Measurements from ENCODE around the gene C1orf167. TPM values are rescaled to one million over a fixed set of nuclear protein-coding genes. Genes with fewer than 3 reads are reported as not detected.

The C1orf167 gene
- total RNA-seq, 1 experiment from 2014 or later = not detected

DNA sequence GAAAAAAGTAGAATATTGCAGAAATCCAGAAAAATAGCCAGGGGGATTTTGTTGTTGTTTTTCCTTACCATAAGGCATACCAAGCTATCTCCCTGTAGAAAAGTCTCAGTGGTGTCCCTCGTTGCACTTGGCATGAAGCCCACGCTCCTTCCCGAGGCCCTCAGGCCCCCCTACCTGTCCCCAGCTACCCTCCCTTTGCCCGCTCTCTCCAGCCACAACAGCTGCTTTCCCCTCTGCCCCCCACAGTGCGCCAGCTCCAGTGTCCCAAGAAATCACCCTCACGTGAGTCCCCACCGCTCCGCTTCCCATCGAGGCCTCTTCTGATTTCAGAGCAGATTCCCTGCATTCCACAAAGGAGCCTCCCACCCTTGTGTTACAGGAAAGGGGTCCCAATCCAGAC is 17.7 kb upstream of the C1orf167 start:
- H3K36me3 ChIP-seq = no peaks in the 10 kb centered on the region
- no peaks in the 10 kb centered on the region for H3K9me3 ChIP-seq (replicated peaks)
- no peak overlapping the region for H3K4me3 ChIP-seq
- H3K27ac ChIP-seq = no peak overlapping the region
- H3K27me3 ChIP-seq = no peaks in the 10 kb centered on the region
- DNase-seq = peak; percentile 50
- no peaks in the 10 kb centered on the region; the same call in 1 of the 2 replicates for H3K4me1 ChIP-seq

DNA sequence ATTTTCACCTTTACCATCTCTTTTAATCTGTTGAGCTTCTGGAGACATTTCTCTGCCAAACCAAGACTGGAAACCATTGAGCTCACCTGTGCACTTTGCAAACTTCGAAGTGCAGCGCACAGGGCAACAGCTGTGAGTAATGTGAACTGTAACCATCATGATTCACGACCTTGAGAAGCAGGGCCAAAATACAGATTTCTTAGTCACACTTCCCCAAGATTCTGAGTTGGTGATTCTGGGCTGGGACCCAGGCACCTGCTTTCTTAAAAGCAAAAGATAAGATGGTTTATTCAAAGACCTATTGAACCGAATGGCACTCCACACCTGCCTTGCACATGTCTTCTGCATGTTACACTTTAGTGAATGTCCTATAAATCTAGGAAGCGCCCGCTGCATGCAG is 15.9 kb upstream of the C1orf167 start:
- H3K27ac ChIP-seq = no peak overlapping the region
- H3K4me1 ChIP-seq = no peaks in the 10 kb centered on the region; the same call in 1 of the 2 replicates
- no peak overlapping the region for H3K4me3 ChIP-seq
- H3K36me3 ChIP-seq = no peaks in the 10 kb centered on the region
- no peak for DNase-seq
- no peaks in the 10 kb centered on the region for H3K9me3 ChIP-seq (replicated peaks)
- H3K27me3 ChIP-seq = no peaks in the 10 kb centered on the region

DNA sequence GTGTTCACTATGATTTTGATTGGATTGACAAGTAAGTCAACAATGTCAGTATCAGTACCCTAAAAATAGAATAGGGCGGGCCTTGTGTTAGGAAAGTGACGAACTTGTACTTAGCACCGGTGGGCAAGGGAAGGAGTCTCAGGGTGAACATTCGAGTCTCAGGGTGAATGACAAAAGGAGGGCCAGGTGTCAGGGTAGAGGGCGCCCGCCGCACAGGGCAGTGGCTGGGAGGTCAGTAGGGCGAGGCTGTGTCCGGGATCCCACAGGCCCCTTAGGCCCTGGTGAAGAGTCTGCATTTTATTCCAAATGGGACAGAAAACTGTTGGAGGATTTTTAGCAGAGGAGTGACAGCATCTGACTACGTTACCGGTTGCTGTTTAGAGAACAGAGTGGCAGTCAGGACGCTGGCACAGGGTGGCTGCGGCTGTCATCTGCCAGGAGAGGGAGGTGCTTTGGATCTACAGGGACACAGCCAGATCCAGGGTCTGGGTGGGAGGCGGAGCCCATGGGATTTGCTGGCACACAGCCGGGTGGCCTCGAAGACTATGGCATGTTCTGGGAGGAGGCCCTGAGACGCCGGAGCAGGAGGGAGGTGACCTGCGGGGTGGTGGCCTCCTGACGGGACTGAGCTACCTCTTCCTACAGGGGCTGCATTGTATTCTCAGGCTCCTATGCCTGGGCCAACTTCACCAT is 15.1 kb upstream of the C1orf167 start:
- Histone ChIP-seq H3K36me3 (no peaks in the 10 kb centered on the region), H3K27ac (no peak overlapping the region), H3K4me3 (no peak overlapping the region), H3K9me3 (replicated peaks) (no peaks in the 10 kb centered on the region), H3K27me3 (no peaks in the 10 kb centered on the region), H3K4me1 (no peaks in the 10 kb centered on the region; the same call in 1 of the 2 replicates)
- DNase-seq = no peak

DNA sequence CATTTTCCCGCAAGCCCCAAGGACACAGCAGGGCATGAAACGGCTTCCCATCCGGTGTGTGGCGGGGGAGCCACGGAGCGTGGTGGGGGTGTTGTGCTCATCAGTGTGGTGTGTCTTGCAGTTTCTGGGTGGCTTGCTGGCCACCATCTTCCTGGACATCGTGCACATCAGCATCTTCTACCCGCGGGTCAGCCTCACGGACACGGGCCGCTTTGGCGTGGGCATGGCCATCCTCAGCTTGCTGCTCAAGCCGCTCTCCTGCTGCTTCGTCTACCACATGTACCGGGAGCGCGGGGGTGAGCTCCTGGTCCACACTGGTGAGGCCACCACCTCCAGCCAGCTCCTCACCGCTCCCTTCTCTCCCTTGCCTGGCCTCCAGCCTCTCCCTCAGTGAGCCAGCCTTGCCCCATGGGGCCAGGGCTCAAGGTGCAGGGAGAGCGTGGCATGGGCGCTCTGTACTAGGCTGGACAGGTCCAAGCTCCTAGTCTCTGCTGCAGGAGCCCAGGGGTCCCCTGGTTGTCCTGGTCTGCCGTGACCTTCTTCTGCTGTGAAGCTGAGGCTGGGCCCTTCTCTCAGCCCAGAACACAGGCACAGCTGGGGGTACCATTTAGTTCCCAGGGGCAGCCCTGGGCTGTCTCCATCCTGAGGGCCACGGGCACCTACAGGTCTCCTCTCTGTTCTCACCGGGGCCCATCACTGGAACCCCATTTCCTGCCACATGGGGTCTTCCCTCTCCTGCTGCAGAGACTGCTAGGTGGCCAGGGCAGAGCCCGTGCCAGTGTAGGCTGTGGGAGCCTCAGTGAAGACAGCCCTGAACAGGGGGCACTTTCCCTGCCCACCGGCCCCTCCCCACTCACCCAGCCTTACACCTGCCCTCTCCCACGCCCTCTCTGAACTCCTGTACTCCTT is 13.4 kb upstream of the C1orf167 start:
- Histone ChIP-seq H3K36me3 (no peaks in the 10 kb centered on the region), H3K4me3 (no peak overlapping the region), H3K4me1 (no peaks in the 10 kb centered on the region; the same call in 1 of the 2 replicates), H3K9me3 (replicated peaks) (no peaks in the 10 kb centered on the region), H3K27me3 (no peaks in the 10 kb centered on the region), H3K27ac (no peak overlapping the region)
- DNase-seq = no peak

DNA sequence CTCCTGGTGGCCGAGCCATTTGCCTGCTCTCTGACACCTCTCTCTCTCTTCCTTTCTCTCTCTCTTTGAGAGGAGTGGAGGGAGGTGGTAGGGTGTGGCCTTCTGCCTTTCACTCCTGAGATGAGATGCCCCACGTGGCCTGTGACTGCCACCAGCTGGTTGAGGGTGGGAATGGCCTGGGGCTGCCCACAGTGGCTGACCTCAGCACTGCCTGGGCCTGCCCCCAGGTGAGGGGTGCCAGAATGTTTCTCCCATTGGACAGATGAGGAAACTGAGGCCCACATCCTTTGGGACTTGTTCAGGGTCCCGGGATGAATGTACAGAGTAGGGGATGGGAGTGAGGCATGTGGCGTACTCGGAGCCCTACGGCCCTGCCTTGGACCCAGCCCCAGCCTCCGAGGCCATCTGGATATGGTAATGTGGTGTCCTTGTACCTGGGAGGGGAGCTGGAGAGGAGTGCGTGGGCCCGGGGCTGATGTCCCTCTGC is 12.7 kb upstream of the C1orf167 start:
- H3K4me1 ChIP-seq = no peaks in the 10 kb centered on the region; the same call in 1 of the 2 replicates
- peak; percentile 48 to 55 for DNase-seq
- no peak overlapping the region for H3K4me3 ChIP-seq

DNA sequence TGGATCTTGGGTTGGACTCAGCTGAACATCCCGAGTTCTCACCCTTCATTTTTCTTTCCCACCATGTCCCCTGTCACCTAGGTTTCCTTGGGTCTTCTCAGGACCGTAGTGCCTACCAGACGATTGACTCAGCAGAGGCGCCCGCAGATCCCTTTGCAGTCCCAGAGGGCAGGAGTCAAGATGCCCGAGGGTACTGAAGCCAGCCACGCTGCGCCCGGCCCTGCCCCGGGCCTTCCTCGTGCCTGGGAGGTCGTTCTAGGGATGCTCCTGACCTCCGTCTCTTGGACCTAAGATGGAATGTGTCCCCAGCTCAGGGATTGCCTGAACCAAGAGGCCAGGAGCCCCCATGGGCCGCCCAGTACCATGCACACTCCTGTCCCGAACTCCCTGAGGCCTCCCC is 12.0 kb upstream of the C1orf167 start:
- Histone ChIP-seq H3K4me3 (no peak overlapping the region), H3K36me3 (no peaks in the 10 kb centered on the region), H3K27ac (no peak overlapping the region), H3K9me3 (replicated peaks) (no peaks in the 10 kb centered on the region), H3K4me1 (no peaks in the 10 kb centered on the region), H3K27me3 (0 out of 2 replicates have a peak, but pooled peaks cover 2% of the 10 kb centered on the region)
- DNase-seq = no peak

More for the DNA sequence above, 12.7 kb upstream of the C1orf167 start:
- Histone ChIP-seq H3K9me3 (replicated peaks) (no peaks in the 10 kb centered on the region), H3K27me3 (no peaks in the 10 kb centered on the region), H3K27ac (no peak overlapping the region), H3K36me3 (no peaks in the 10 kb centered on the region)

DNA sequence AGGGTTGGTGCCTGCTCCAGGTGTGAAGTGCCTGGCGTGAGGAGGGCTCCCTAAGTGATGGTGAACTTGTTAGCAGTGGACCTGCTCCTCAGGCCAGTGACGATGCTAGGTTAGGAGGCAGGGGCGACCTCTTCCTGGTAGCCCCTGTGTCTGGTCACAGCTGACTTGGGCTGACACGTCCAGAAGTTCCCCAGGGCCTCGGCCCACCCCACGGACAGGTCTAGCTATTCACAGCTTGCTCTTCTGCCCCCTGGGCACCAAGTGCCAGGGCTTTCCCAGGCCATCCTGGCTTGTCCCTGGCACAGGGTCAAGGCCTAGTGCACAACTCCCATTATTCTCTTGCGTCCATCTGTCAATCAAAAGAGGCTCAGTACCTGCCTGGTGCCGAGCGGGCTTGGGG is 10.9 kb upstream of the C1orf167 start:
- Histone ChIP-seq H3K4me3 (no peak overlapping the region), H3K36me3 (no peaks in the 10 kb centered on the region)

DNA sequence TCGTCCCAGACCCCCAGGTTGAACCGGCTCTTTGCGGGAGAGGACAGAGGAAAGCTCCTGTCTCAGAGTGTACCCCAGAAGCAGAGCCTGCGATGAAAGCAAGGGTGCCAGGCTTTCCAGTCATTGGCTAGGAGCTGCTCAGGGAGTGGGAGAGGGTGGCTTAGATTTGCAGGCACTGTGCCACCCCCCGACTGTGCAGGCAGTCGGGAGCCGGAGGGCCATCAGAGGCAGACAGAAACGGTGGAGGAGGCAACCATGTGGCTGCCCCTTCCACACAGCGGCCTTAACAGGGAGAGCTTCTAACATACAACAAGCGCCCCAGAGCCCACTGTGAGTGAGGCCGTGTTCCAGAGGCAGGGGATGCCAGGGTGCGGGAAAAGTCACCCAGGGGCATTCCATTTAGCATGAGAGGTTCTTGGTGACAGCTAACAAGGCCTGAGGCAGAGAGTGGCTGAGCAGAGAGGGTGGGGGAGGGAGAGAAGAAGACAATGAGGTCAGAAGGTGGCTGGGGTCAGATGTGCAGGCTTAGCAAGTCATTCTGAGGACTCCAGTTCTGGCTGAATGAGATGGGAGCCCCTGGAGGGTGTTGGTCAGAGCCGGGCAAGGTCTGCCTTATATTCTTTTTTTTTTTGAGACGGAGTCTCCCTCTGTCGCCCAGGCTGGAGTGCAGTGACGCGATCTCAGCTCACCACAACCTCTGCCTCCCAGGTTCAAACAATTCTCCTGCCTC is 9.5 kb upstream of the C1orf167 start:
- H3K4me3 ChIP-seq = no peak overlapping the region
- H3K27me3 ChIP-seq = 0 out of 2 replicates have a peak, but pooled peaks cover 2% of the 10 kb centered on the region
- no peaks in the 10 kb centered on the region for H3K9me3 ChIP-seq (replicated peaks)
- H3K27ac ChIP-seq = no peak overlapping the region
- no peaks in the 10 kb centered on the region for H3K4me1 ChIP-seq
- DNase-seq = no peak
- H3K36me3 ChIP-seq = no peaks in the 10 kb centered on the region

More for the DNA sequence above, 10.9 kb upstream of the C1orf167 start:
- no peak overlapping the region for H3K27ac ChIP-seq
- 0 out of 2 replicates have a peak, but pooled peaks cover 2% of the 10 kb centered on the region for H3K27me3 ChIP-seq
- no peaks in the 10 kb centered on the region for H3K4me1 ChIP-seq
- H3K9me3 ChIP-seq (replicated peaks) = no peaks in the 10 kb centered on the region
- DNase-seq = no peak

DNA sequence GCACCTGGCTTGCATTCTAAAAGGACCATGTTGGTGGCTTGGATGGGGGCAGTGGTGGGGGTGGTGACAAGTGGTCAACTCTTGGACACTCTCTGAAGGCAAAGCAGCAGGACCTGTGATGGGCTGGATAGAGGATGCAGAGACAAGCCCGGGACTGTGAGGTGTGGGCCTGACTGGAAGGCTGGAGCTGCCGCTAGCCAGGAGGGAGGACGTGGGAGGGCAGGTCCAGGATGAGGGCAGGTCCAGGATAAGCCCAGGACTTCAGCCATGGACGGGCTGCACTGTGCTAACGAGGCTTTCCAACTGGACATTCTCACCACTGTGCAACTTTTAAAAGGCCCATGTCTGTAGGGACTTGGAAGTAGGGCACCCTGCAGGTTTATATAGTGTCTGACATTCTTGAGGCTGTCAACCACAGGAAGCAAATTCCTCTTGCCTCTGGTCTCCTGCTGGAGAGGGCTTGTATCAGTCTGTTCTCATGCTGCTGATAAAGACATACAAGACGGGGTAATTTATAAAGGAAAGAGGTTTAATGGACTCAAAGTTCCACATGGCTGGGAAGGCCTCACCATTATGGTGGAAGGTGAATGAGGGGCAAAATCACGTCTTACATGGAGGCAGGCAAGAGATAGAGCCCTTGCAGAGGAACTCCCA is 8.3 kb upstream of the C1orf167 start:
- DNase-seq = no peak
- H3K27me3 ChIP-seq = 0 out of 2 replicates have a peak, but pooled peaks cover 2% of the 10 kb centered on the region

DNA sequence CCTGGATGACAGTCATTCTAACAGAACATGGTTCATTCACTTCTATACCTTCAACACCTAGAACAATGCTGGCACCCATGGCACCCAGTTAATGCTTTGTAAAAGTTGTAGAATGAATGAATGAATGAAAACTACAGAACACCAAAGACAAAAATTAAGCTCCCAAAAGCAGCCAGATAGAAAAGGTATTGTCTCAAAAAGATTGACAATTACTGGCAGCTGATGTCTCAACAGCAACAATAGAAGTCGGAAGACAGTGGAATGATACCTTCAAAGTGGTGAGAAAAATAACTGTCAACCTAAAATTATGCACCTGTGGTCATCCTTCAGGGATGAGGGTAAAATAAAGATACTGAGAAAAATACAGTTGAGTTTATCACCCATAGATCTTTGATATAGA is 4.9 kb upstream of the C1orf167 start:
- DNase-seq = no peak
- H3K27ac ChIP-seq = no peak overlapping the region
- H3K27me3 ChIP-seq = 0 out of 2 replicates have a peak, but pooled peaks cover 5% of the 10 kb centered on the region
- H3K4me3 ChIP-seq = no peak overlapping the region
- H3K36me3 ChIP-seq = no peaks in the 10 kb centered on the region
- no peaks in the 10 kb centered on the region for H3K4me1 ChIP-seq
- no peaks in the 10 kb centered on the region for H3K9me3 ChIP-seq (replicated peaks)

More for the DNA sequence above, 8.3 kb upstream of the C1orf167 start:
- Histone ChIP-seq H3K4me3 (no peak overlapping the region), H3K4me1 (no peaks in the 10 kb centered on the region), H3K9me3 (replicated peaks) (no peaks in the 10 kb centered on the region), H3K27ac (no peak overlapping the region), H3K36me3 (no peaks in the 10 kb centered on the region)

DNA sequence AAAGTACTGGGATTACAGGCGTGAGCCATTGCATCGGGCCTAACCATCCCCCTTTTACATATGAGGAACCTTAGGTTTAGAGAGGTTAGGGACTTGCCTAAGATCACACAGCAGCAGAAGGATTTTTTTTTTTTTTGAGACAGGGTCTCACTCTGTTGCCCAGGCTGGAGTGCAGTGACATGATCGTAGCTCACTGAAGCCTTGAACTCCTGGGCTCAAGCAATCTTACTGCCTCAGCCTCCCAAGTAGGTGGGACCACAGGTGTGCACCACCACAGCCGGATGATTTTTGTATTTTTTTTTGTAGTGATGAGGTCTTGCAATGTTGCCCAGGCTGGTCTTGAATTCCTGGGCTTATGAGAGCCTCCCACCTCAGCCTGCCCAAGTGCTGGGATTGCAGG is 2.2 kb upstream of the C1orf167 start:
- Histone ChIP-seq H3K9me3 (replicated peaks) (no peaks in the 10 kb centered on the region), H3K27me3 (peaks cover 4% of the 10 kb centered on the region; the same call in 1 of the 2 replicates), H3K27ac (no peak overlapping the region), H3K4me1 (no peaks in the 10 kb centered on the region), H3K36me3 (no peaks in the 10 kb centered on the region), H3K4me3 (no peak overlapping the region)
- no peak for DNase-seq

DNA sequence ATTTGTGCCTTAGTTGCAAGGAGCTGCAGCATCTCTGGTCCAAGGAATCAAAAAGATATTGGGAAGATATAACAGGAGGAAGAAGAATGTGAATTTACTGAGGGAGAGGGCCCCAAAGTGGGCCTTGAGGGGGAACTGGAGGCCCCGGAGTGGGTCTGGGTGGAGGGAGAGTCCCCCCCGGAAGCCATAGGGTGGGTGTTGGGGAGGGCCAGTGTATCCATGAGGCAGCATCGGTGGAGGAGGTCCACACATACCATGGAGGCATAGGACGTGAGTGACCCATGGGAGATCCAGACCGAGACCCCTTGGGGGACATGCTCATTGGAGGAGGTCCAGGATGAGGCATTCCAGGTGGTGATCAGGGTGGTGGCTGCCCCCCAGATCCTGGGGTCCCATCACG is 708 bp upstream of the C1orf167 start:
- H3K9me3 ChIP-seq (replicated peaks) = no peaks in the 10 kb centered on the region
- H3K27ac ChIP-seq = no peak overlapping the region
- peaks cover 5% of the 10 kb centered on the region; the same call in 1 of the 2 replicates for H3K27me3 ChIP-seq
- no peak for DNase-seq
- H3K36me3 ChIP-seq = no peaks in the 10 kb centered on the region
- H3K4me3 ChIP-seq = no peak overlapping the region
- H3K4me1 ChIP-seq = no peaks in the 10 kb centered on the region

DNA sequence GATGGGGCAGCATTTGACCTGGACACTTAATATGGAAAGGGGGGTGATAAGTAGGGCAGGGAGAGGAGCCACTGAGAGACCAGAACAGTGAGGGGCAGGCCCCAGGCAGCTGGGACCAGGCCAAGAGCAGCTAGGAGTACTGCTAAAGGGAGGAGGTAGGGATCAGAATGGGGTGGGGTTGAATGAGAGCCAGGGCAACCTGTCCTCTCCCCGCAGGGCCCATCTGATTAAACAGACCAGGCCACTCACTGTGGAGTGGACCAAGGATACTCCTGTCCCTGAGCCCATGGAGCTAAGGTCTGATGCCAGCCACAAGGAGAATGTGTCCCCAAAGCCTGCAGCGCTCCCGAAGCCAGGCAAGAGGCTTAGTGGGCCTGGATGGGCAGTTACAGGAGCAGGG is 2.1 kb downstream of the C1orf167 start:
- Histone ChIP-seq H3K4me3 (no peak overlapping the region), H3K36me3 (no peaks in the 10 kb centered on the region), H3K27me3 (peaks cover 17% of the 10 kb centered on the region; the same call in 1 of the 2 replicates), H3K9me3 (replicated peaks) (no peaks in the 10 kb centered on the region), H3K4me1 (no peaks in the 10 kb centered on the region), H3K27ac (no peak overlapping the region)
- DNase-seq = no peak

DNA sequence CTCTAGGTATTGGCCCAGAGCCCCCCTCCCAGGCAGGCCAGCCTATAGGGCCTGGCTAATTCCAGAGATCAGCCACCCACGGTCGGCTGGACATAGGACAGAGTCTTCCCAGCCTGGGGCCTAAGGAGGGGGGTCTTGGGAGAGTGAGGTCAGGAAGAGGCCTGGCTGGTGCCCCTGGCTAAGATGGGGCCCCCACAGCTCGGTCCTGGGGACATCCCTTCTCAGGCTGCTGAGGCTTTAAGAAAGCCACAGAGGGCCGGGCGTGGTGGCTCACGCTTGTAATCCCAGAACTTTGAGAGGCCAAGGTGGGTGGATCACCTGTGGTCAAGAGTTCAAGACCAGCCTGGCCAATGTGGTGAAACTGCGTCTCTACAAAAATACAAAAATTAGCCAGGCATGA is 2.5 kb downstream of the C1orf167 start:
- no peaks in the 10 kb centered on the region for H3K4me1 ChIP-seq
- H3K9me3 ChIP-seq (replicated peaks) = no peaks in the 10 kb centered on the region
- H3K36me3 ChIP-seq = no peaks in the 10 kb centered on the region
- no peak for DNase-seq
- no peak overlapping the region for H3K27ac ChIP-seq
- H3K4me3 ChIP-seq = no peak overlapping the region
- peaks cover 17% of the 10 kb centered on the region; the same call in 1 of the 2 replicates for H3K27me3 ChIP-seq
